GM18909 (cell line): Measurements from ENCODE around the gene ZRANB3.

Experiments used
- ATAC-seq: cut with Tn5 transposase; IDR thresholded peaks from one replicate; pipeline ENCODE4 v1.9.1; 2021; ENCODE audit warnings: mild to moderate bottlenecking; ENCODE audit not compliant: unreplicated experiment, poor library complexity

The ZRANB3 gene

DNA sequence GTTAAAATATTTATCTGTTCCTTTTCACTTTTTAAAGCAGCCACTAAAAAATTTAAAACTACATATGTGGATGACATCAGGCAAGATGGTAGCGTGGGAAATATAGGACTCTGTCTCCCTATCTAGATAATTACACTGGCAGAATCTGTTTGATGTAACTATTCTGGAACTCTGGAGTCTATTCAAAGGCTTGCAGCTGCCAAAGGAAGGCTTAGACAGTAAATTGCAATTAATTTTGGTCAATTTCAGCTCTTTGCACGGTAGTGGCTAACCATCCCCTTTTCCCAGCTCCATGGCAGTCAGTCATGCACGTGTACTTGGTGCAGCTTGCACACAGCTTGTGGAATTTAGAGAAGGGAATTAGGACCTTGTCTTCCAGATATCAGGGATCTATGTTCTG is 343.7 kb downstream of the ZRANB3 start:
- ATAC-seq, result no peak

DNA sequence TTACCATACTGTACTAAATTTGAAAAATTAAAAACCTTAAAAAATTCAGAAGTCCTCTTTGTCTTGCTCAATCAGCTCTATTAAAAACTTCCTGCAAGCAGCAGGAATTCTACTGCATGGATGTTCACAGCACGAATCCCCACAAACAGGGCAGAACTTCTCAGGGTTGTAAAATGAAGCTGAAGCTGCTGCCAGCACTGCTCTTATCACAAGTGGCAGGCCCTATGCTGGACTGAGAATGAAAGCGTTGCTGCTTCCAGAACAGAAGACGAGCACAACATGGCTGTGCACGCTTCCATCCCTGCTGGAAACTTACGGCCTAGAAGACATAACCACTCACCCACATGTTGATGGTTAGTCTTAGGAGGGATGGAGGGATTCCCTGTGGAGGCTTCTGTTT is 345.0 kb downstream of the ZRANB3 start:
- ATAC-seq, result no peak

DNA sequence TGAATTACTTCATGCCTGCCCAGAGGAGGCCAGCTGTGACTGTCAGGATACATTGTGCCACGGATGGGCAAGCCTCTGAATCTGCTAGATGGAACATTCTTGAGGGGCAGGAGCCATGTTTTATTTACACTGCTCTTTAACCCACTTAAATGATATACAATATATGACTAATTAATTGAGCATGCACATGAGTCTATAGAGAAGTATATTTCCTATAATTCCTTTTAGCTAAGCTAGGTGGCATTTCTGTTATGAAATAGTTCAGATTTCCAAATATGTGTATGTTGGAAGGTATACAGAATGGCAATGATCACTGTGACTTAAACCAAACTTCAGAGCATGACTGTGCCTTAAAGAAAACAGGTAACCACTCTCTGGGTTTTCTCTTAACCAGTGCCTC is 347.2 kb downstream of the ZRANB3 start:
- ATAC-seq, result no peak

DNA sequence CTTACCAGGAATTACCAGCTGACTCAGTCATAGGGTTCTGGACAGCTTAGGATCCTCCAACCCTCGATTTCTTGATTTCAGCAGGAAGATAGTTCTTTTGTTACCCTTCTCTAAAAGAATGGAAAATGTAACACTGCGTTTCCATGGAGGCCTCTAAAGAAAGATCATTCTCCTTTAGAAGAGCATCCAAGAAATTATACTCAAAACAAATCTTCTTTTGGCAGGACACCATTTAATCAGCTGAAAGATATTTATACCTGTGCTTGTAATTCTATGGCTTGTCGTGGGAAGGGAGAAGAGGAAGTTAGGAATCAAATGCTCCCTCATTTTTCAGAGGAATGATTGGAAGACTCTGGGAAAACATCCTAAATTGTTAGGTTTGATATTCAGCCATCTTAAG is 348.4 kb downstream of the ZRANB3 start:
- no peak for ATAC-seq

DNA sequence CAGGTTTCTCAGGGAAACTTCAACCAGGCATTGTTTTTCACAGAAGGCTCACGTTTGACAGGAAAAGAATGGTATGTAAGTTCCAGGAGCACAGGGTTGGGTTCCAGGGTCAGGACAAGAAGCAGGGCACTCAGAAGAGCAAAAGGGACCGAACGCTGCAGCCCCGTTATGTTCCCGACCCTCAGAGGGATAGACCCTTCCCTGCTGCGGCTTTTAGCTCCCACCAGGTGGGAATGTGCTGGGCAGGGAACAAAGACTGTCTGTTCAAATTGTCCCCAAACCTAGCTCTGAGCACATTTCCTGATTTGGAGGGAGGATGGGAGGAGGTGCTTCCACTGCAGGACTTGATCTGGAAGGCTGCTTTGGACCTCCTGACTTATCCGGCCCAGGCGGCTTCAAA is 348.8 kb downstream of the ZRANB3 start:
- ATAC-seq, result no peak

DNA sequence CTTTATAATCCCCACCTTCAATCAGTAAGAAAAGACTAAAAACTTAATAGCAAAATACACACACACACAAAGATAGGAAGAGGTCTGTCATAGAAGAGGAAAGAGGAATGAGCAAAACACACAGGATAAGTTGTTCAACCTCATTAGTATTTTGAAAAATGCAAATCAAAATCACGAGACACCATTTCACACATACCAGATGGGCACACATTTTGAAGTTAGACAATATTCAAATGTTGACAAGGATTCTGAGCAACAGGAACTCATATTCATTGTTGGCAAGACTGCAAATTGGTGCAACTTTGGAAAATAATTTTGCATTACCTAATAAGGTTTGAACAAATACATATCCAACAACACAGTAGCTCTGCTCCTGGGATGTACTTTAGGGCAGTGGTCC is 351.3 kb downstream of the ZRANB3 start:
- no peak for ATAC-seq

DNA sequence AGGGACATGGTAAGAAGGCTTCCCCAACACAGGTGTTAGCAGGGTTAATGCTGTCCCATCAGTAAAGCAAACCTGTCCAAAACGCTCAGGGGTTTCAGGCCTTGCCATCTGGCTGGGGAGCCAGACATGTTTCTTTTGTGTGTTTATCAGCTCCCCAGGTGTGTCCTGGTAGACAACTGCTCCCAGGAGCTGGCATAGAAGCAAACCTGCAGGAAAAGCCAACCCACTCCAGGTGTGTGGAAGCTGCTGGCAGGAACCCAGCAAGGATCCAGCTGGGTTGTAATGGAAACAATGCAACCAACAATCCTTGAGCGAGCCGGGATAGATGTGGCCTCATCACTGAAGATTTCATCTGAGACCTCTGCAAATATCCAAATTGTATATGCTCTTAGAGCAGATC is 355.8 kb downstream of the ZRANB3 start:
- ATAC-seq, result no peak

DNA sequence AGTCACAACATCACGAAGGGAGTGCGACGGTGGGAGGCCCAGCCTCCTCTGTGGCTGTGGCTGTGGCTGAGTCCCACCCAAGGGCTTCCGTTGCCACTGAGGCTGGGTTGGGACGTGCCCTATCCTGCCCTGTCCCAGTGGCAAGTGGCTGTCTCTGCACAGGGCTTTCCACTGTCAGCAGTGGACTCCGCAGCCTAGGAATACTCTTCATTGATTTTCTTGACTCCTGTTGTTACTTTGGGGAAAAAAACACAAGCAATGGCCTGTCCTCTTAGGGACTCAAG is 356.3 kb downstream of the ZRANB3 start:
- no peak for ATAC-seq

DNA sequence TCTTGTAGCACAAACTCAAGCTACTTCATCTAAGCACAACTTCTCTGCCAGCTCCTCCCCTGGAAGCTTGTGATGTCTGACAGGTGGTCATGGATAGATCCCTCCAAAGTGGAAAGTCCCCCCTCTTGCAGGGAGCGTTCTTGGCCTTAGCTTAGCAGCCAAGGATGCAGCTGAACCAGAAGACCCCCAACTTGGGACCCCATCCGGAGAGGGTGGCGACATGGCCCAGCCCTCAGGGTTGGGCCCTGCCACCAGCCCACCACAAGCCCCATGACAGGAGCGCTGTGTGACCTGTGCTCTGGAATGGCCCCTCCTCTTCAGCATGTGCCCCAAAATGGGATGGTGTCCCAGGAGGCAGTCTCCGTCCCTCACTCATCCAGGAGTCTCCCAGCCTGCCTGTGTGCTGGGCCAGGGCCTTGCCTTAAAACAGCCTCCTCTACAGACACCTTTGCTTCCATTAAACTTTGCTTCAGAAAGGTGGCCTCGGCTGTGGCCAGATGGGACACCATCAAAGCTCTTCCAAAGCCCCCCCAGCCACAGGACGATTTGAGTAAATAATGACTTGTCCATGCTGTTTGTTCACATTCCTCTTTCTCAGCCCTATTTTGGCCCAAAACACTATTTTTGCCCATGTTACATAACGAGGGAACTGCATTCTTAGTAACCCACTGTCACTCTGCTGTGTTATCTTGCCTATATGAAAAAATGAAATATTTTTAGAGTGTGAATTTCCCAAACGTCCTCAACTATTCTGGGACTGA is 356.8 kb downstream of the ZRANB3 start:
- no peak for ATAC-seq

DNA sequence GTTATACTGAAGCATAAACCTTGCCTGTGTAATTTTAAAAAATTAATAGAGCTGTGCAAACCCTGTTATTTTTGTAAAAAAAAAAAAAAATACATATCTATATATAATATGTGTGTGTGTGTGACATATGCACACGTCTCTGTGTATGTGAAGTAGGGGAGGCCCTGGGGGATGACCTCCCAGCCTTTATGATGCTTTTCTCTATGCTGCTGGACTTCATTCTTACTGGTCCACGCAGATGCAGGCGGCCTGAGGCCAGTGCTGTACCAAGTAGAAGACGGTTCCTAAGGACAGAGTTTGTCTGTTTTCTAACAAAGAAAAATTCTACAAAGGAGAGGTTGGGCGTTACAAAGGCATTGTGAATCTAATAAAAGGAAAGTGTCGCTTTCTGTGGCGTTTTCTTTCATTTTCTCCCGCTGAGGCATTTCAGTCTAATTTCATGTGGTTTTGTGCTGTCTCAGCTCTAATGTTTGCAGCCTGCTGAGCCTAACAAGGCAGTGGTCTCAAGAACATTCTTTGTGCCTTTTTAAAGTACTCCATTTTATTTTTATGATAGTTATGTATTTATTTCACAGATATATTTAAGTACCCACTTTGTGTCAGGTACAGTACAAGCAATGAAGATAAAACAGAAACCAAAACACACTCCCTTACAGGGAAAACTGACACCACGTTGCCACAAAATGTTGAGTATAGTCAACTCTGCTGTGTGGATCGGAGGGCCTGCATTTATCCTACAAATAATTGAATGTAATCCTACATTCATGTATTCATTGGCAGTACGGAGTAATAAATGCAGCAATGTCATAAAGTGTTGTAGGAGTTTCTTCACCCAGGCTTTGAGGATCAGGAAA is 360.9 kb downstream of the ZRANB3 start:
- no peak for ATAC-seq

DNA sequence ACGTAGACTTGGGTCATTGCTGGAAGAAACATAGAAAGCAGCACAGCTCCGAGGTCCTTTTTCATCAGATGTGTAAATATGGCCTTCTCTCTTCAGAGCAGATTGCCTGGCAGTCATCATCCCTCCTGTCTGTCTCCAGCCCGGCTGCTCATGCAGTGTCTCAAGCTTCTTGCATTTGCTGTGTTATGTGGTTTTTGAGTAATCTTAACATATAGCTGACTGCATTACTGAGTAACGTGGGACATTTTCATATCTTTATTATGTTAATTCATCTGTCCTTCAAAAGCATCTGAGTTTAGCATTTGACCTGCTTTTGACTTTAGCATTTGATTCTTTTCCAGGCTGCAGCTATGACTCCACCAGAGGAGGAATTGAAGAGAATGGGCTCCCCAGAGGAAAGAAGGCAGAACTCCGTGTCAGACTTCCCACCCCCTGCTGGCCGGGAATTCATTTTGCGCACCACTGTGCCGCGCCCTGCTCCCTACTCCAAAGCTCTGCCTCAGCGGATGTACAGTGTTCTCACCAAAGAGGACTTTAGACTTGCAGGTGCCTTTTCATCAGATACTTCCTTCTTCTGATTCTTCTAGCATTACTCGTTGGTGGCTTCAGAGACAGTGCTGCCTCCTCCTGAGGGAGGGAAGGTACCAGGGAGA is 362.7 kb downstream of the ZRANB3 start:
- ATAC-seq, result no peak

DNA sequence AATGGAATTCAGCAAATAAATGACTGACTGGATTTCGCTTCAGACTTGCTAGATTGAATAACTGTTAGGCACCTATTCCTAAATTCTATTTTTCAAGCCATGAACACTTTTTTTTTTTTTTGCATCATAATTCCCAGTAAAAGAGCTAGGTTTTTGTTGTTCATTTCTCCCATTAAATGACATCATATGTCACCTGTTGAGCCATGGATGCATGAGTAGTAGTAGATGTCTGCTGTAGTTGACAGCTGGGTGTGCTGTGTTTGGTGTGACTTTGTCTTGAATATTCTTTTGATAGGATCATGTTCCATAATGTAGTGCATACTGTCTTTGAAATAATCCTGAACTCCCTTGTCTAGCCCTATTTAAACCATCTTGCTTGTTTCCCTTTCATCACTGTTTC is 363.7 kb downstream of the ZRANB3 start:
- ATAC-seq, result no peak

DNA sequence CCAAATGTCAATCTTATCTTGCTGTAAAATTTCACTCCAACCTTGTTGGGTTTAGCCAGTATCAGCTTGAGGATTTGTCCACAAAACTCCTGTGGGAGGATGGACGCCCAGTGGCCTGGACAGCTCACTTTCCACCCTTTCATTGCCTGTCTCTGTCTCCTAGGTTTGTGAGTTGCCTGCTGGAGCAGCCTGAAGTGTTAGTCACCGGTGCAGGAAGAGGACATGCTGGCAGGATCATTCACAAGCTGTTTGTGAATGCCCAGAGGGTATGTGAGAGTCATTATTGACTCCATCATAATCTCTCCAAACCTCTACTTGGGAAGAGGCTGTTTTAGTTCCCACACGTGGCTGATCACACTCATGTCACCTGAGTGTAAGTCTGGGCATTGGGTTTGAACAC is 366.6 kb downstream of the ZRANB3 start:
- no peak for ATAC-seq

DNA sequence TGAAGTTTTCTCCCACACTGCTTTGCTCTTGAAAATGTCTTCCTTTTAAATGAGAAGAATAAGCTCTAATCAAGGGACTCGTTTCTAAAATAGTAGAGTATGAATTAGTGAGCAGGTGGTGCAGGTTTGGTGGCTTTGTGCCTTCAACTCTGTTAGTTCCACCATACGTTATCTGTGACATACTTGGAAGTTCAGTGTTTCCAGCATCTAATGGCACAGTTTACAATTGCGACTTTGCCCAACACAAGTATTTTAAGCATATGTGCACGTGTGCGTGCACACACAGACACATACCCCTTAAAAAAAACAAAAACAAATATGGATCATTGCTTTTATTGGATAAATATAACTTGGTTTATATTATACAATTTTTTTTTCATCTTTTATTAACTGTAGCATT is 367.1 kb downstream of the ZRANB3 start:
- ATAC-seq, result no peak

DNA sequence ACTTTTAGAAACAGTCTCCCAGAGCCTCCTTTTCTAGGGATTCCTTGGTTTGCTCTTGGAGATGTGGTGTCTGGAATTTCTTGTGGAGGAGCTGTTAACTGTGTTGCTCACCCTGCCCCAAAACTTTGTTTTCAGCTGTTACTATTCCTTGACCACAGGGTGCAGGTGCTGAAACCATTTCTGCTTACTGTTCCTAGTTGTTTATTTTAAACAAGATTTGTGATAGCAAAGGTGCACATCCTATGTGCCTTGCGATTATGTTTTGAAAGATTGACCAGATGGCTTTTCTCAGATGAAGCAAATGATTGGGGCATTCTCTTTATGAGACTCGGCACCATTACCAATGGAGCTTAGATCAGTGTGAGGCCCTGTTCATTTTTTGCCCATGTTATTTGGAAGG is 367.7 kb downstream of the ZRANB3 start:
- ATAC-seq, result no peak

DNA sequence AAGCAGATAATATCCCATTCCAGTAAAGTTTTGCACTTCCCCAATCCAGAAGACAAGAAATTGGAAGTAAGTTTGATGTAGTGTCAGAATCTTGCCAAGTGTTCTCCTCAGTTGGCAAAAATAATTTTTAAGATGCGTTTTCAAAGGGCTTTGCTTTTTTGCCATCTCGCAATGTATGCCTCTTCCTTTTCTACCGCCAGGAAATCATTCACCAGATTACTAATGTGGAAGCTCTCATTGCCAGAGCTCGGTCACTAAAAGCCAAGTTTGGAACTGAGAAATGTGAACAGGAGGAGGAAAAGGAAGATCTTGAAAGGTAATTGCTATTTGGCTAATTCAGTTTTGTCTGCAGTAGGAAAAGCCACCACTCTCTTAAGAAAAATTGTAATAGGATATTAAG is 368.2 kb downstream of the ZRANB3 start:
- ATAC-seq, result no peak

DNA sequence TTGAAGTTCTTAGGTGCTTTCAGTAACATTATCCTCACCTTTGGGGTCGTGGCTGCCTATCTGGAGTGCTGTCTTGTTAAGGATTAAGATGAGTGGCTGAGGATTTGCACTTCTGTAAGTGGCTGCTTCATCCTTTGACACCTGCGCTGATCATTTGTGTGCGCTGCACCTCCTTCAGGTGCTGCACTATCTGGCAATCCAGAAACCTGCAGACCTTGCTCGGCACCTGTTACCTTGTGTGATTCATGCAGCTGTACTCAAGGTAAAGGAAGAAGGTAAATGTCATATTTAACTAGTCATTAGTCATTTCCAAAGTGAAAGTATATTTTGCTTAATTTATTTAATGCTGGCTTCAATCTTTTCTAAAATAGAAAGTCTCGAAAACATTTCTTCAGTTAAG is 368.6 kb downstream of the ZRANB3 start:
- ATAC-seq, result no peak

DNA sequence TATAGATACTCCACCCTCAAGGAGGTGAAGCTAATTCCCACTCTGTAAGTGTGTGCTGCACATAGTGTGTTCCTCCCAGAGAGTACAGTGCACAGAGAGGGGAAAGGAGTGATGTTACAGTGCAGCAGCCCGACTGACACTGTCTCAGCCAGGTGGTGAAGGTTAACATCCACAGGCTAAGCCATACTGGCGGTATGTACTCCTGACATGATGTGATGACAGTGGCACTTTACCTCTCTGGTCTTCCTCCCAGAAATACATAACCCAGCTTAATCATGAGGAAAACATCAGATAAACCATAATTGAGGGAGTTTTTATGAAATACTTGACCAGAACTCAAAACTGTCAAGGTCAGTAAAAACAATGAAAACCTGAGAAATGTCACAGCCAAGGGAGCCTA is 371.8 kb downstream of the ZRANB3 start:
- no peak for ATAC-seq

DNA sequence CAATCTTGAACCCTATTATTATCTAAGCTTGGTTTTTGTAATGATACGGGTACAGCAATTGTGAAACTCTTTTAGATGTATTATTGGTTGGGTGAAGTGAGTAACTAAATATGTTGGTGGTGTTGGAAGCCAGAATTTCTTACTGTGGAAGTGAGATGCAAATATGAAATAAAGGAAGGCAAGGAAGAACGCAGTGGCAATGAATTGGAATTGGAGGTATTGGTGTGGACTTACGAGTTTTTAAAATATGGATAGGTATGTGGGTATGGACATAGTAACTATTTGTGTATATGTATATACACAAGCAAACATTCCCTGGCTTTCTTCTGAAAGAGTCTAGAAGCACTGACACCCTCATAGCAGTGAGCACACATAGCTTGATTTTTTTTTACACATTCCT is 373.2 kb downstream of the ZRANB3 start:
- no peak for ATAC-seq

DNA sequence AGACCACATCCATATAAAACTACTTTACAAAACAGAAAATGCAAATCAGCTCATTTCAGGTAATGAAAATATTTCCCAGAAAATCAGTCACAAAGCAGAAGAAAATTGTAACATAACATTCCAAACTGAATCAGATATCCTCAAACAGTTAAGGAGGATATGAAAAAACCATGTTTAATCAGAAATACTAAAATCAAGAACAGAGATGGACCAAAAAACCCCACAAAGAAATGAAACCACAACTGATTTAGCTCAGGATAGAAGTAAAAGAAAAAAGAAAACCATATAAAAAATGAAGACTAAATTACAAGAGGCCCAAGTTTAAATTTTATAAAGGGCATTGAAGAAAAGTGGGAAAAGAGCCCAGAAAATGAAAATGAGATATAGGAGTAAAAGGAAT is 376.1 kb downstream of the ZRANB3 start:
- no peak for ATAC-seq

DNA sequence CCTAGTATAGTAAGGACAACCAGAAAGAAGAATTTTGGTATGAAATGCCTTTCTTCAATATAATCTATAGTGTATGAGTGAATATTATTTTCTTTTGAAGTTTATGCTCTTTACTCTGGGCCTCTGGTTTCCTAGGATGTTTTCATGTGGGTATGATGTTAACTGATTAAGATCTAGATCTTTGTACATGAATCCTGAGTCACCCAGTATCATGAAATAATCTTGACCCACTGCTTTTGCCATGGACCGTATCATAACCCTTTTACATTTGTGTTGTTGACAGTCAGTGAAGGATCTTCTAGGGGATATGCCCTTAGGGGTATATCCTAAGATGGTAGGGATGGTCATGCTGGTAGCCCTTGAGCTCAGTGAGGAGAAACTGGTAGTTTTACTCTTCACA is 378.7 kb downstream of the ZRANB3 start:
- ATAC-seq, result no peak

DNA sequence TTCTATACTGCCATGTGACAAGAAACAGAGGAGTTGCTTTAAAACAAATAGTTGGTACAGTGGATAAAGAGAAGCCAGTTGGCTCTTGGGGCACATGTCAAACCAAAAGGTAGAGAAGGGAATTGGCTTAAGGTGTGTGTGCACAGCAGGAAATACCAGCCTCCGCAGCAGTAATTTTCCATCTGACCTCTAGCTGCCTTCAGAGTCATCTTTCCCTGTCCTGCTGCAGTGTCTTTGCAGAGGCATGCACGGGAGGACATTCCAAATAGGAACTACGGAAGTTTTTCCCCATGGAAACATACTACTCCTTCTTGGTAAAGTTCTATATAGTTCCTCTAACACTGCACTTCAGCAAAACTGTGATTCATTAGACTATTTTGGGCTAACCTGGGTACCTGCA is 379.4 kb downstream of the ZRANB3 start:
- ATAC-seq, result no peak
